ENCODE results near the gene SRRM3. TPM values are rescaled to one million over a fixed set of nuclear protein-coding genes. Genes with fewer than 3 reads are reported as not detected.
A peak's percentile ranks its signal among the peaks of the same experiment; 100 is the strongest.
"Not testable (repeated sequence)": the region's sequence is repeated elsewhere in the genome, so short reads cannot be mapped to it uniquely, and the experiment has no call there.

SRRM3 gene
- total RNA-seq, 1 donor, result 0.36 TPM

GRCh38 chr7:76314042-76314721 lies 112.5 kb downstream of the SRRM3 start:
- H3K36me3 ChIP-seq (ENCODE audit: insufficient read depth, low read length), result no peaks in the 10 kb centered on the region
- no peaks in the 10 kb centered on the region for H3K9me3 ChIP-seq (ENCODE audit: low read depth, low read length)
- DNase-seq (ENCODE audit: insufficient read length, low spot score, missing footprints), result peak; percentile 99
- peak overlapping the region; percentile 55 for H3K4me2 ChIP-seq (ENCODE audit: insufficient read depth, low read length)
- no peak overlapping the region for H3K27ac ChIP-seq (ENCODE audit: low read depth, low read length)
- H3K27me3 ChIP-seq (ENCODE audit: insufficient read depth, low read length), result no peaks in the 10 kb centered on the region
- TF ChIP-seq CTCF (IDR thresholded peaks at IDR 0.05; ENCODE audit: extremely low read depth, low read depth, low read length), result peak; percentile 100
- H3K4me1 ChIP-seq (ENCODE audit: insufficient read depth, low read length), result peaks cover 10% of the 10 kb centered on the region
- no peak overlapping the region for H3K4me3 ChIP-seq (ENCODE audit: insufficient read depth, low read length)
- no peaks in the 10 kb centered on the region for H3K79me2 ChIP-seq (ENCODE audit: insufficient read depth, low read length)
- H2AFZ ChIP-seq (ENCODE audit: low read length), result peak overlapping the region; percentile 78
- H4K20me1 ChIP-seq (ENCODE audit: insufficient read depth, low read length), result no peaks in the 10 kb centered on the region

GRCh38 chr7:76314740-76315139 lies 113.0 kb downstream of the SRRM3 start:
- DNase-seq (ENCODE audit: insufficient read length, low spot score, missing footprints); H3K27me3 ChIP-seq (ENCODE audit: insufficient read depth, low read length); H3K4me3 ChIP-seq (ENCODE audit: insufficient read depth, low read length); H3K9me3 ChIP-seq (ENCODE audit: low read depth, low read length); H2AFZ ChIP-seq (ENCODE audit: low read length); H3K79me2 ChIP-seq (ENCODE audit: insufficient read depth, low read length); H3K4me2 ChIP-seq (ENCODE audit: insufficient read depth, low read length); H3K27ac ChIP-seq (ENCODE audit: low read depth, low read length); H4K20me1 ChIP-seq (ENCODE audit: insufficient read depth, low read length); H3K36me3 ChIP-seq (ENCODE audit: insufficient read depth, low read length): not testable (repeated sequence)
- H3K4me1 ChIP-seq (ENCODE audit: insufficient read depth, low read length), result peaks cover 14% of the 10 kb centered on the region

- Histone ChIP-seq H3K27me3 (ENCODE audit: insufficient read depth, low read length) (no peaks in the 10 kb centered on the region), H3K27ac (ENCODE audit: low read depth, low read length) (no peak overlapping the region), H2AFZ (ENCODE audit: low read length) (no peak overlapping the region), H3K9me3 (ENCODE audit: low read depth, low read length) (no peaks in the 10 kb centered on the region), H3K36me3 (ENCODE audit: insufficient read depth, low read length) (peaks cover 3% of the 10 kb centered on the region), H3K79me2 (ENCODE audit: insufficient read depth, low read length) (peaks cover 8% of the 10 kb centered on the region), H3K4me3 (ENCODE audit: insufficient read depth, low read length) (no peak overlapping the region), H3K4me1 (ENCODE audit: insufficient read depth, low read length) (peaks cover 14% of the 10 kb centered on the region), H3K4me2 (ENCODE audit: insufficient read depth, low read length) (no peak overlapping the region), H4K20me1 (ENCODE audit: insufficient read depth, low read length) (peaks cover 2% of the 10 kb centered on the region)
- no peak for TF ChIP-seq CTCF (IDR thresholded peaks at IDR 0.05; ENCODE audit: extremely low read depth, low read depth, low read length)
- DNase-seq (ENCODE audit: insufficient read length, low spot score, missing footprints), result peak; percentile 27
These were observed 113.7 kb downstream of the SRRM3 start for GRCh38 chr7:76315364-76315763.

- H3K27ac ChIP-seq (ENCODE audit: low read depth, low read length), result peak overlapping the region; percentile 74
- peak overlapping the region; percentile 95 for H2AFZ ChIP-seq (ENCODE audit: low read length)
- no peak for TF ChIP-seq CTCF (IDR thresholded peaks at IDR 0.05; ENCODE audit: extremely low read depth, low read depth, low read length)
- H4K20me1 ChIP-seq (ENCODE audit: insufficient read depth, low read length), result peaks cover 6% of the 10 kb centered on the region
- no peaks in the 10 kb centered on the region for H3K27me3 ChIP-seq (ENCODE audit: insufficient read depth, low read length)
- no peaks in the 10 kb centered on the region for H3K9me3 ChIP-seq (ENCODE audit: low read depth, low read length)
- peaks cover 18% of the 10 kb centered on the region for H3K79me2 ChIP-seq (ENCODE audit: insufficient read depth, low read length)
- peaks cover 7% of the 10 kb centered on the region for H3K36me3 ChIP-seq (ENCODE audit: insufficient read depth, low read length)
- H3K4me1 ChIP-seq (ENCODE audit: insufficient read depth, low read length), result peaks cover 18% of the 10 kb centered on the region
- H3K4me3 ChIP-seq (ENCODE audit: insufficient read depth, low read length), result peak overlapping the region; percentile 85
- H3K4me2 ChIP-seq (ENCODE audit: insufficient read depth, low read length), result peak overlapping the region; percentile 90
- peak; percentile 29 for DNase-seq (ENCODE audit: insufficient read length, low spot score, missing footprints)
These were observed 115.5 kb downstream of the SRRM3 start for GRCh38 chr7:76316984-76317781.

All from osteoblast (primary cell).